PC-9 (cell line): ENCODE results near the gene METTL13. TPM values are rescaled to one million over a fixed set of nuclear protein-coding genes. Genes with fewer than 3 reads are reported as not detected.
A peak's percentile ranks its signal among the peaks of the same experiment; 100 is the strongest.

ENCODE experiments used
- BruUV-seq: library from RNA; stranded (reverse); fragments of 400-500 nt; replicated peaks from 2 replicates; lab custom pipeline; 2021; lab: Mats Ljungman, UMichigan
- CTCF ChIA-PET: fragments of 300-600 bp; sonication (Branson Sonifier 250); formaldehyde crosslinking; loops from one replicate; lab custom pipeline; 2022; ENCODE audit warnings: antibody characterized with exemption; lab: Charles Lee
- POLR2A ChIA-PET: fragments of 300-600 bp; sonication (Branson Sonifier 250); formaldehyde crosslinking; loops from one replicate; lab custom pipeline; 2022; ENCODE audit warnings: antibody characterized with exemption; ENCODE audit not compliant: unreplicated experiment; lab: Charles Lee
- DNase-seq, 2 experiments: peaks; one replicate each; pipeline versions ENCODE4 v3.0.0 to v3.0.0-alpha.2; 2015 to 2022; ENCODE audit warnings: mixed read lengths in 1 of 2
- H2AFZ ChIP-seq: fragments of 200-600 bp; sonication (generic); 2 replicates; pipeline ENCODE4 v1.8.1; 2017; ENCODE audit warnings: antibody characterized with exemption
- H3F3A ChIP-seq: fragments of 200-600 bp; sonication (generic); 2 replicates; pipeline ENCODE4 v1.8.1; 2017; ENCODE audit warnings: antibody characterized with exemption, mild to moderate bottlenecking, low read depth; ENCODE audit not compliant: insufficient read depth
- H3K27ac ChIP-seq: fragments of 200-600 bp; sonication (generic); 2 replicates; pipeline ENCODE4 v1.6.1; 2016; ENCODE audit warnings: mixed run types
- H3K27me3 ChIP-seq: fragments of 200-600 bp; sonication (generic); 2 replicates; pipeline ENCODE4 v1.6.1; 2016; ENCODE audit warnings: low read depth, mixed run types; ENCODE audit not compliant: insufficient read depth
- H3K36me3 ChIP-seq: fragments of 200-600 bp; sonication (generic); 2 replicates; pipeline ENCODE4 v1.6.1; 2016; ENCODE audit warnings: low read depth, mixed run types
- H3K4me1 ChIP-seq: fragments of 200-600 bp; sonication (generic); replicated peaks from 2 replicates; pipeline ENCODE4 v1.6.1; 2016; ENCODE audit warnings: mixed run types; ENCODE audit not compliant: insufficient read depth
- H3K4me2 ChIP-seq: fragments of 200-600 bp; sonication (generic); 2 replicates; pipeline ENCODE4 v1.6.1; 2017; ENCODE audit warnings: mixed run types
- H3K4me3 ChIP-seq: fragments of 200-600 bp; sonication (generic); 2 replicates; pipeline ENCODE4 v1.6.1; 2016; ENCODE audit warnings: mixed run types
- H3K79me2 ChIP-seq: fragments of 200-600 bp; sonication (generic); 2 replicates; pipeline ENCODE4 v1.6.1; 2017; ENCODE audit warnings: low read depth, mixed run types
- H3K9me2 ChIP-seq: fragments of 200-600 bp; sonication (generic); 2 replicates; pipeline ENCODE4 v1.8.1; 2017; ENCODE audit warnings: mild to moderate bottlenecking; ENCODE audit not compliant: insufficient read depth
- H3K9me3 ChIP-seq: fragments of 200-600 bp; sonication (generic); 2 replicates; pipeline ENCODE4 v1.8.1; 2016; ENCODE audit warnings: low read depth; ENCODE audit not compliant: insufficient read depth
- H4K20me1 ChIP-seq: fragments of 200-600 bp; sonication (generic); 2 replicates; pipeline ENCODE4 v1.8.1; 2017; ENCODE audit not compliant: insufficient read depth
- EZH2 ChIP-seq: fragments of 200-600 bp; sonication (generic); IDR thresholded peaks from 2 replicates; pipeline ENCODE4 v1.8.0; 2017; ENCODE audit warnings: antibody characterized with exemption, low read depth
- intact Hi-C: fragments of 100-400 bp; cut with micrococcal nuclease; formaldehyde crosslinking; loops from one replicate; pipeline ENCODE4 v1.10.0; 2022; ENCODE audit not compliant: unreplicated experiment
- total RNA-seq: library from RNA; stranded (reverse); gene quantifications from 2 replicates; pipeline ENCODE4 v1.2.3, GENCODE V29; 2021
- TF ChIP-seq, protein P1 (sequence below): fragments of 200-600 bp; sonication (generic); conservative IDR thresholded peaks from 2 replicates; pipeline ENCODE4 v1.6.1; 2017; ENCODE audit warnings: mixed run types, antibody characterized with exemption, mild to moderate bottlenecking, moderate library complexity

METTL13 gene
- total RNA-seq, 1 experiment from 2014 or later: 32.2 TPM

DNA sequence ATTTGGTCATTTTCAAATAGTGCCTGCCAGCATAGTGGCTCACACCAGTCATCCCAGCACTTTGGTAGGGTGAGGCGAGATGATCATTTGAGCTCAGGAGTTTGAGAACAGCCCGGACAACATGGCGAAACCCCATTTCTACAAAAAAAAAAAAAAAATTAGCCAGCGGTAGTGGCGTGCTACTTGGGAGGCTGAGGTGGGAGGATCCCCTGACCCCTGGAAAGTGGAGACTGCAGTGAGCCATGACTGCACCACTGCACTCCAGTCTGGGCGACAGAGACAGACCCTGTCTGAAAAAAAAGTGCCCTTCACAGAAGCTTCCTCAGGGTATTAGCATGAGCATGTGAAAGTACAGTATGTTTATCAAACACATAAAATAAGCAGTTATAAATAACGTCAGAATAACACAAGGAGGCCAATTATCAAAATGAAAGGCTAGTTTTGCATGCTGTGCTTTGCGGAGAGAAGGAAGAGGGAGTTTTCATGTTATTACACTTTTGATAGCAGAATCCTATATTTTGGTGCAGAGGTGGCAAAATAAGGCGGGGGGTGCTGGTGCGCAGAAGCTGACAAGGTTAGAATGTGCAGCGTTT, 781 bp upstream of the METTL13 start:
- H3K4me2 ChIP-seq: peak overlapping the region; percentile 85
- H3K79me2 ChIP-seq: peaks cover 40% of the 10 kb centered on the region
- peaks cover 16% of the 10 kb centered on the region; the same call in 1 of the 2 replicates for H3F3A ChIP-seq
- intact Hi-C loops: loop anchor here (1.0 to 5.0 kb wide), 2 partner anchors 38 to 133 kb away; partner anchors contain the start of gene VAMP4
- BruUV-seq: TSS peak; percentile 99
- DNase-seq: no peak
- peaks cover 6% of the 10 kb centered on the region; the same call in 1 of the 2 replicates for H4K20me1 ChIP-seq
- H3K4me3 ChIP-seq: peak overlapping the region; percentile 64
- H3K9me3 ChIP-seq: no peaks in the 10 kb centered on the region
- H3K27ac ChIP-seq: peak overlapping the region; percentile 72
- H3K27me3 ChIP-seq: no peaks in the 10 kb centered on the region
- H3K9me2 ChIP-seq: no peaks in the 10 kb centered on the region
- ChIA-PET CTCF (interaction anchor here (0.6 kb wide), 1 partner anchor 137 kb away, joined by 5 read pairs; no protein-coding TSS in a partner anchor), POLR2A (interaction anchor here (0.6 kb wide), 1 partner anchor 32 kb away, joined by 5 read pairs; no protein-coding TSS in a partner anchor)
- H3K36me3 ChIP-seq: peaks cover 4% of the 10 kb centered on the region; the same call in 1 of the 2 replicates
- TF ChIP-seq, protein P1, sequence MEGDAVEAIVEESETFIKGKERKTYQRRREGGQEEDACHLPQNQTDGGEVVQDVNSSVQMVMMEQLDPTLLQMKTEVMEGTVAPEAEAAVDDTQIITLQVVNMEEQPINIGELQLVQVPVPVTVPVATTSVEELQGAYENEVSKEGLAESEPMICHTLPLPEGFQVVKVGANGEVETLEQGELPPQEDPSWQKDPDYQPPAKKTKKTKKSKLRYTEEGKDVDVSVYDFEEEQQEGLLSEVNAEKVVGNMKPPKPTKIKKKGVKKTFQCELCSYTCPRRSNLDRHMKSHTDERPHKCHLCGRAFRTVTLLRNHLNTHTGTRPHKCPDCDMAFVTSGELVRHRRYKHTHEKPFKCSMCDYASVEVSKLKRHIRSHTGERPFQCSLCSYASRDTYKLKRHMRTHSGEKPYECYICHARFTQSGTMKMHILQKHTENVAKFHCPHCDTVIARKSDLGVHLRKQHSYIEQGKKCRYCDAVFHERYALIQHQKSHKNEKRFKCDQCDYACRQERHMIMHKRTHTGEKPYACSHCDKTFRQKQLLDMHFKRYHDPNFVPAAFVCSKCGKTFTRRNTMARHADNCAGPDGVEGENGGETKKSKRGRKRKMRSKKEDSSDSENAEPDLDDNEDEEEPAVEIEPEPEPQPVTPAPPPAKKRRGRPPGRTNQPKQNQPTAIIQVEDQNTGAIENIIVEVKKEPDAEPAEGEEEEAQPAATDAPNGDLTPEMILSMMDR: no peak
- TF ChIP-seq EZH2: no peak
- H3K4me1 ChIP-seq: peaks cover 22% of the 10 kb centered on the region
- H2AFZ ChIP-seq: peak overlapping the region; percentile 98

GRCh38 chr1:171783816-171784530, 2.5 kb downstream of the METTL13 start:
- TF ChIP-seq, protein P1: no peak
- TF ChIP-seq EZH2: no peak
- H3F3A ChIP-seq: peaks cover 16% of the 10 kb centered on the region; the same call in 1 of the 2 replicates
- H3K9me2 ChIP-seq: no peaks in the 10 kb centered on the region
- H3K4me1 ChIP-seq: peaks cover 22% of the 10 kb centered on the region
- no peak overlapping the region for H2AFZ ChIP-seq
- H4K20me1 ChIP-seq: peaks cover 11% of the 10 kb centered on the region; the same call in 1 of the 2 replicates
- H3K79me2 ChIP-seq: peaks cover 45% of the 10 kb centered on the region
- intact Hi-C loops: loop anchor here (5.0 kb wide), 1 partner anchor 137 kb away; no protein-coding TSS in a partner anchor
- BruUV-seq: no TSS peak
- peaks cover 23% of the 10 kb centered on the region for H3K36me3 ChIP-seq
- POLR2A ChIA-PET: no interaction called here
- H3K27me3 ChIP-seq: no peaks in the 10 kb centered on the region
- no peaks in the 10 kb centered on the region for H3K9me3 ChIP-seq
- no peak for DNase-seq
- CTCF ChIA-PET: interaction anchor here (0.5 kb wide), 1 partner anchor 34 kb away, joined by 6 read pairs; no protein-coding TSS in a partner anchor
- no peak overlapping the region for H3K27ac ChIP-seq
- H3K4me2 ChIP-seq: no peak overlapping the region
- H3K4me3 ChIP-seq: no peak overlapping the region

DNA sequence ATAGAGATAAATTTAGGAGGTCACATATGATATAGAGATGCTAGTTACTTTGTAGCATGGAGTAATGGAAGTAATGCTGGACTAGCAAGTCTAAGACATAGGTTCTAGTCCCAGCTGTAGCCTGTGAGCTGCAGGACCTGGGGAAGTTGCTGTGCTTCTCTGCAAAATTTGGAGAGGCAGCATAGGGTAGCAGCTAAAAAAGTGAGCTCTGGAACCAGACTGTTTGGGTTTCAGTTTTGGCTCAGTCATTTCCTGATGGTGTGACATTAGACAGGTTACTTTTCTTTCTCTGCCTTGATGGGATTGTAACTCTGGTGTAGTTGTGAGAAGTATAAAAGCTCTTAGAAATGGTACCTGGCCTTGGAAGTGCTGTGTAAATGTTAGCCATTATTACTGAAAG, 3.3 kb downstream of the METTL13 start:
- BruUV-seq: no TSS peak
- no peak for DNase-seq
- POLR2A ChIA-PET: interaction anchor here (0.6 kb wide), 1 partner anchor 32 kb away, joined by 7 read pairs; no protein-coding TSS in a partner anchor
- H2AFZ ChIP-seq: no peak overlapping the region
- H3K9me3 ChIP-seq: no peaks in the 10 kb centered on the region
- H3K9me2 ChIP-seq: no peaks in the 10 kb centered on the region
- H3K36me3 ChIP-seq: peaks cover 29% of the 10 kb centered on the region
- H3F3A ChIP-seq: peaks cover 16% of the 10 kb centered on the region; the same call in 1 of the 2 replicates
- peaks cover 14% of the 10 kb centered on the region; the same call in 1 of the 2 replicates for H4K20me1 ChIP-seq
- intact Hi-C loops: loop anchor here (5.0 kb wide), 1 partner anchor 137 kb away; no protein-coding TSS in a partner anchor
- H3K79me2 ChIP-seq: peaks cover 45% of the 10 kb centered on the region
- no peak for TF ChIP-seq EZH2
- TF ChIP-seq, protein P1: no peak
- H3K4me3 ChIP-seq: no peak overlapping the region
- peaks cover 20% of the 10 kb centered on the region for H3K4me1 ChIP-seq
- H3K27me3 ChIP-seq: no peaks in the 10 kb centered on the region
- CTCF ChIA-PET: no interaction called here
- 0 out of 2 replicates have a peak overlapping the region, but pooled peaks have one; percentile 1 for H3K4me2 ChIP-seq
- no peak overlapping the region for H3K27ac ChIP-seq
